ENCODE results near the gene MDM2. TPM values are rescaled to one million over a fixed set of nuclear protein-coding genes. Genes with fewer than 3 reads are reported as not detected.

The MDM2 gene
- total RNA-seq, 4 donors from 2014 or later = 64.0 to 124 (median 85.0) TPM

GRCh38 chr12:68876461-68876860 lies 68.5 kb downstream of the MDM2 start:
- H3K4me1 ChIP-seq = no peaks in the 10 kb centered on the region
- DNase-seq = no peak

DNA sequence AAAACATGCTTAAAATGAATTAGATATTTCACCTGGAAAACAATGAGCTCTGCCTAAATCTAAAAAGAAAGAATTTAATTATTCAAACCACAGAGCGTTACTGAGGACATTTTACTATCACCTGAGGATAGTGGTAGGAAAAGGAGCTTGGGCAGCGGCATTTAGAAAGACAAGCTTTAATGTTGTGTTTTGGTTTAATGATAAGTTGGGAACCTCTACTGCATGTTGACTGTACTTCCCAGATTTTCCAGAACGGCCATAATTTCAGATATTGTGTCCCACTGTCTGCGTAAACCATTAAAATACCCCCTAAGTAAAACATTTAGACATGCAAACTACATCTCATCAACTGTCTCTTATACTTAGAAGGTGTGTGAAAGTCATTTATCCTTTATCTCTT lies 69.6 kb downstream of the MDM2 start:
- no peak overlapping the region for H3K4me3 ChIP-seq

More at GRCh38 chr12:68876461-68876860, 68.5 kb downstream of the MDM2 start:
- TF ChIP-seq, protein P1, sequence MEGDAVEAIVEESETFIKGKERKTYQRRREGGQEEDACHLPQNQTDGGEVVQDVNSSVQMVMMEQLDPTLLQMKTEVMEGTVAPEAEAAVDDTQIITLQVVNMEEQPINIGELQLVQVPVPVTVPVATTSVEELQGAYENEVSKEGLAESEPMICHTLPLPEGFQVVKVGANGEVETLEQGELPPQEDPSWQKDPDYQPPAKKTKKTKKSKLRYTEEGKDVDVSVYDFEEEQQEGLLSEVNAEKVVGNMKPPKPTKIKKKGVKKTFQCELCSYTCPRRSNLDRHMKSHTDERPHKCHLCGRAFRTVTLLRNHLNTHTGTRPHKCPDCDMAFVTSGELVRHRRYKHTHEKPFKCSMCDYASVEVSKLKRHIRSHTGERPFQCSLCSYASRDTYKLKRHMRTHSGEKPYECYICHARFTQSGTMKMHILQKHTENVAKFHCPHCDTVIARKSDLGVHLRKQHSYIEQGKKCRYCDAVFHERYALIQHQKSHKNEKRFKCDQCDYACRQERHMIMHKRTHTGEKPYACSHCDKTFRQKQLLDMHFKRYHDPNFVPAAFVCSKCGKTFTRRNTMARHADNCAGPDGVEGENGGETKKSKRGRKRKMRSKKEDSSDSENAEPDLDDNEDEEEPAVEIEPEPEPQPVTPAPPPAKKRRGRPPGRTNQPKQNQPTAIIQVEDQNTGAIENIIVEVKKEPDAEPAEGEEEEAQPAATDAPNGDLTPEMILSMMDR (IDR thresholded peaks at IDR 0.05) = no peak
- TF ChIP-seq POLR2A (IDR thresholded peaks at IDR 0.05) = no peak
- Histone ChIP-seq H3K4me3 (no peak overlapping the region), H3K36me3 (no peaks in the 10 kb centered on the region), H3K27me3 (no peaks in the 10 kb centered on the region), H3K9me3 (no peaks in the 10 kb centered on the region), H3K27ac (no peak overlapping the region)
- intact Hi-C loops (cut with DNase I; ENCODE audit: low total_unique reads) = no loop called here

GRCh38 chr12:68878283-68878682 lies 70.3 kb downstream of the MDM2 start:
- H3K9me3 ChIP-seq = no peaks in the 10 kb centered on the region
- H3K27ac ChIP-seq = no peak overlapping the region
- intact Hi-C loops (cut with DNase I; ENCODE audit: low total_unique reads) = no loop called here
- H3K4me3 ChIP-seq = no peak overlapping the region
- no peaks in the 10 kb centered on the region for H3K36me3 ChIP-seq
- DNase-seq = no peak
- TF ChIP-seq POLR2A (IDR thresholded peaks at IDR 0.05) = no peak
- TF ChIP-seq, protein P1 (IDR thresholded peaks at IDR 0.05) = no peak
- no peaks in the 10 kb centered on the region for H3K4me1 ChIP-seq
- H3K27me3 ChIP-seq = no peaks in the 10 kb centered on the region

More for the DNA sequence above, 69.6 kb downstream of the MDM2 start:
- Histone ChIP-seq H3K27ac (no peak overlapping the region), H3K4me1 (no peaks in the 10 kb centered on the region), H3K27me3 (no peaks in the 10 kb centered on the region), H3K36me3 (no peaks in the 10 kb centered on the region), H3K9me3 (no peaks in the 10 kb centered on the region)
- TF ChIP-seq POLR2A (IDR thresholded peaks at IDR 0.05) = no peak
- TF ChIP-seq, protein P1 (IDR thresholded peaks at IDR 0.05) = no peak
- no peak for DNase-seq
- intact Hi-C loops (cut with DNase I; ENCODE audit: low total_unique reads) = no loop called here

GRCh38 chr12:68878846-68879245 lies 70.9 kb downstream of the MDM2 start:
- Histone ChIP-seq H3K36me3 (no peaks in the 10 kb centered on the region), H3K4me1 (no peaks in the 10 kb centered on the region), H3K9me3 (no peaks in the 10 kb centered on the region), H3K4me3 (no peak overlapping the region), H3K27me3 (no peaks in the 10 kb centered on the region), H3K27ac (no peak overlapping the region)
- TF ChIP-seq, protein P1 (IDR thresholded peaks at IDR 0.05) = no peak
- TF ChIP-seq POLR2A (IDR thresholded peaks at IDR 0.05) = no peak
- no peak for DNase-seq
- intact Hi-C loops (cut with DNase I; ENCODE audit: low total_unique reads) = no loop called here

DNA sequence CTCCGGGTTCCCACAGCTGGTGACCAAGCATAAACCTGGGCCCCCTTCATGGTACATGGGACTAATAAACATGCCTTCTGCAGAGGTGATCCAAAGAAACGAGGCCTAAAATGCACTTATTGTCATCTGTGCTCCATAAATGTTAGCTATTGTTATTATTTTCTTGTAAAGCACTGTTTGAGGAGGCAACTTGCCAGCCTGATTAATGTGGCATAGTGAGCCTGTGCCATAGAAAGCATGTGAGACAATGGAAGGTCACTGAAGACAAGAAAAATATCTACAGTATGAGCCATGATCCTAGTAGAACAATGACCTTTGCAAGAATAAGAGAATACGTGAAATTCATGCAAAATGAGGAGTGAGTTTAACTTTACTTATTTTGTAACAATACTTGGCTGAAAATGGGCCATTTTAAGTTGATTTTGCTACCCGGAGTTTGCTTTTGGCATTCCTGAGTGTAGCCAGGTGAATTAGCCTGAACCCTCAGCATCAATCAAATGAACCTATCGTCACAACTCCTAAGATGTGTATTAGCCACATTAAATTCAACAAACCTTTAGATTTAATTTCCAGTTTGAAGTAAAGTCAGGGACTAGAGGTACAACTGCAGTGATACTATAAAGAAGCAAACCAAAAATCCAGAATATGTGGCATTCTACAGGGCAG lies 72.8 kb downstream of the MDM2 start:
- intact Hi-C loops (cut with DNase I; ENCODE audit: low total_unique reads) = no loop called here
- DNase-seq = no peak
- H3K36me3 ChIP-seq = no peaks in the 10 kb centered on the region
- no peak overlapping the region for H3K4me3 ChIP-seq
- no peaks in the 10 kb centered on the region for H3K4me1 ChIP-seq
- no peak for TF ChIP-seq POLR2A (IDR thresholded peaks at IDR 0.05)
- TF ChIP-seq, protein P1 (IDR thresholded peaks at IDR 0.05) = no peak
- H3K27ac ChIP-seq = no peak overlapping the region
- no peaks in the 10 kb centered on the region for H3K27me3 ChIP-seq
- no peaks in the 10 kb centered on the region for H3K9me3 ChIP-seq

Measured in uterus (tissue), 4 donors.